ENCODE data around the gene CCDC187.
"Not testable (repeated sequence)": the region's sequence is repeated elsewhere in the genome, so short reads cannot be mapped to it uniquely, and the experiment has no call there.

Gene CCDC187

DNA sequence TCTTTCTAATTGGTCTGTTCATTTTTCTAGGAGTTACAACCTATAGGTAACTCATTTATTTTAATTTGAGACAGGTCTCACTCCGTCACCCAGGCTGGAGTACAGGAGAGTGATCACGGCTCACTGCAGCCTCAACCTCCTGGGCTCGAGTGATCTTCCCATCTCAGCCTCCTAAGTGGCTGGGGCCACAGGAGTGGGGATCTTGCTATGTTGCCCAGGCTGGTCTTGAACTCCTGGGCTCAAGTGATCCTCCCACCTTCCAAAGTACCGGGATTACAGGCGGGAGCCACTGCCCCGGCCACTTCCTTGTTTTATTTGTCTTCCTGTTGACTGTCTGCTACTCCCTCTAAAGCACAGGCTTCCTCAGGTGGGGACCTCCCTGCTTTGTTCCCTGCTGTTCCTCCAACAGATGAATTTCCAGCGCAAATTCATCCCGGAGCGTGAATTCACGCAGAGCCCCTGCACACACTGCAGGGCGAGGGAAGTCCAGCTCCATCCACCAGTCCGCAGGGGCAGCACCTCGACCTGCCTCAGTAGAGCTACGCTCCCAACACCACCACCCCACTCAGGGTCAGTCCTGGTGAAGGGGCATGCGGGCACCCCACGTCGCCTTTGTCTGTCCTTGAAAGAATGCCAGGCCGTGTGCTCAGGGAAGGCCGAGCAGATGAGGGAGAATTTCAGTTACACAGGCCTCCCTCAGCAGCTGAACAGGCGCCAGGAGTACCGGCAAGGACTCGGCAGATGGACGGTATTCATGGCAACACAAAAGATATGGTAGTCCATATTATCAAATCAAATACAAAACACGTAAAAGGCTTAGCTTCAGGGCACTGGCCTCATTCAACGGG is 64.5 kb downstream of the CCDC187 start:
- DNase-seq (ENCODE audit: low spot score), result peak; percentile 20

DNA sequence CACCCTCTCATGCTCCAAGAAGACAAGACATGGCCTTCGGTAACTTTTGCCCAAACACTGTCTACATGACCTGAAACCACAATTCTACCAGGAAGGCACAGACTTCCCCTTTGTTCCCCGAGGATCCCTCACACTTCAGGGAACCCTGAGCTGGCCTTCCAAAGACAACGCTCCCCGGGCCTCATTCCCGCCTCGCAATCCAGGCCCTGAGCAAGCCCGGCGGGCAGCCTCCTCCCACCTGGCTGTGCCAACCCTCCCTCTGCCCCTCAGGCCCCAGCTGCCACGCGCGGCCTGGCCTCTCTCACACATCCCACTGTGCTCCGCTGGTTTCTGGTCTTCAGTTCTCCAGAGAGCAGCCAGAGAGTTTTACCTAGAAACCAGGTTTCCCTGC is 65.6 kb downstream of the CCDC187 start:
- DNase-seq (ENCODE audit: low spot score), result peak; percentile 26

DNA sequence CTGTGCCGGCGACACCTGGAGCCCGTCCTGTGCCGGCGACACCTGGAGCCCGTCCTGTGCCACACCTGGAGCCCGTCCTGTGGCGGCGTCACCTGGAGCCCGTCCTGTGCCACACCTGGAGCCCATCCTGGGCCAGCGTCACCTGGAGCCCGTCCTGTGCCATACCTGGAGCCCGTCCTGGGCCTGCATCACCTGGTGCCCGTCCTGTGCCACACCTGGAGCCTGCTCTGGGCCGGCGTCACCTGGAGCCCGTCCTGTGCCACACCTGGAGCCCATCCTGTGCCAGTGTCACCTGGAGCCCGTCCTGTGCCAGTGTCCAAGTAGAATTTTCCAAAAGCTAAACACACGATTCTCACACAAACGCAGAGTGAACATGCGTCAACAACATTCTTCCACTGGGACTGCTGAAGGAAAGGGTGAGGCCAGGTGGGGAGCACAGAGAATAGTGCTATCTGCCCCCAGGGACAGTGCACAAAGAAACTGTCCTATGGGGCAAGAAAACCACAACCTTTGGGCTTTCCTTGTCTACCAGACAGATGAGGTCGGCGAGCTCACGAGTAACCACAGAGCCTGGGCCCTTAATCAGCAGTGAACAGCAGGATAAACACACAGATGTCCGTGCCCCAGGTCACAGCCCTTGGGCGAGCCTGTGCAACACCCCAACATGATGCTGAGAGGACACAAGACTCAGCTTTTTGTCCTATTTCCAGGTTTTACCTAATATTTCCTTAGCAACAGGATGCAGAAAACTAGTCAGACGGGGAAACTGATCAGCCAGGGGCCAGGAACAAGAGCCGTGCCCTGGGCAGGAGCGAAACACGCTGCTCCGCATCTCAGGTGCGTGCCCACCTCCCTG is 66.2 kb downstream of the CCDC187 start:
- DNase-seq (ENCODE audit: low spot score), result peak; percentile 85

DNA sequence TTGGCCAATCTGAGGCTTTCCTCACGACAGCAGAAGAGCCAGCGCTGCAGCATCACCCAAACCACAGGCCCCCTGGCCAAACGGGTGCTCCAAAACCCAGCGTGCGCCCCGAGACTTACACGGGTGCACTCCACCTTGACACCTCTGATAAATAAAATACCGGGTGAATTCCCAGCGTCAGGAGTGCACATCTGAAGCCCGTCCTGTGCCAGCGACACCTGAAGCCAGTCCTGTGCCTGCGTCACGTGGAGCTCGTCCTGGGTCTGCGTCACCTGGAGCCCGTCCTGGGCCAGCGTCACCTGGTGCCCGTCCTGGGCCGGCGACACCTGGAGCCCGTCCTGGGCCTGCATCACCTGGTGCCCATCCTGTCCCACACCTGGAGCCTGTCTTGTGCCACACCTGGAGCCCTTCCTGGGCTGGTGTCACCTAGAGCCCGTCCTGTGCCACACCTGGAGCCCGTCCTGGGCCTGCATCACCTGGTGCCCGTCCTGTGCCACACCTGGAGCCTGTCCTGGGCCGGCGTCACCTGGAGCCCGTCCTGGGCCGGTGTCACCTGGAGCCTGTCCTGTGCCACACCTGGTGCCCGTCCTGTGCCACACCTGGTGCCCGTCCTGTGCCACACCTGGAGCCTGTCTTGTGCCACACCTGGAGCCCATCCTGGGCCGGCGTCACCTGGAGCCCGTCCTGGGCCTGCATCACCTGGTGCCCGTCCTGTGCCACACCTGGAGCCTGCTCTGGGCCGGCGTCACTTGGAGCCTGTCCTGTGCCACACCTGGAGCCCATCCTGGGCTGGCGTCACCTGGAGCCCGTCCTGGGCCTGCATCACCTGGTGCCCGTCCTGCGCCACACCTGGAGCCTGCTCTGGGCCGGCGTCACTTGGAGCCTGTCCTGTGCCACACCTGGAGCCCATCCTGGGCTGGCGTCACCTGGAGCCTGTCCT is 67.2 kb downstream of the CCDC187 start:
- DNase-seq (ENCODE audit: low spot score), result not testable (repeated sequence)

DNA sequence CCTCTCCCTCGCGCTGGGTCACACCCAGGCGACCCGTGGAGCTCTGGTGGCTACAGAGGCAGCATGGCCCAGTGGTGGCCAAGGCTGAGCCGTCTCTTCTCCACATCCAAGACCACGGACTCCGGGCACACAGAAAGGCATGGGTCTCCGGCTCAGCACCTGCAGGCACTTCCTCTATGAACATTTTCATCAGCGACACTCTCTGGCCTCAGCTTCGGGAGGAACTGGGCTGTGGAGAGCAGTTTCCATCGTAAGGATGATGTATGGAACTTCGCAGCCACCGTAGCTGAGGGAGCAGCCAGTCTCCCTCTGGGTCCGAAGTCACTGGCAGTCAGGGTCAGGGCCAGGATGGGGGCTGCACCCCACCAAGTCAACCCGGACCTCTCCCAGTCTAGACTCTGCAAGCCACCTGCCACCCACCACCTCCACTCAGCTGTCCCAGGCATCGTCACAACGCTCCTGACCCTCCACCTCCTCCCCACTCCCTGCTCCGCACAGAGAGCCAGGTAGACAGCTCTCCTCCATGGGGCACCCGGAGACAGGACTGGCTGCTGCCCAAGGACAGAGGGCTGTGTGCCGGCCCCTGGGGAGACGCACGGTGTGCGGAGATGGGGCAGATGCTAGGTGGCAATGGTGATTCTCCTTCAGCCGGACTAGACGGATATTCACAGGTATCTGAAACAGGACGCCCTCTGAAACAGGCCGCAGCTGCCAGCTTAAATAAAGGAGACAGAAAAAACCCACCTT is 68.0 kb downstream of the CCDC187 start:
- DNase-seq (ENCODE audit: low spot score), result no peak

DNA sequence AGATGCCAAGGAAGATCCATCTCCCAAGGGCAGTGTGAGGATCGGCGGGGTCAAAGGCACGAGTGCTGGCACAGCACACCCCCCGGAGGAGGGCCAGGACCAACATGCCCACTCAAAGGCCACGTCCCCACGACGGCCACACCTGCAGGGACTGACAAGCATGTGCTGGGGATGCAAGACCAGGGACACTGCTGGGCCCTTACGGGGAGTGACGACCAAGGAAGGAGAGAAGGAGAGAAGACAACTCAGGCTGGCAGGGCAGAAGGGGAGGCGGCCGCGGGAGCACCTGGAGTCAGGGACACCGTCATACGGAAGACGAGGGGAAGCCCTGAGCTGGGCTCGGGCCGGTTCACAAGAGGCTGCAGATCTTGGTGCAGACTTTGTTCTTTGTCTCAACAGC is 68.7 kb downstream of the CCDC187 start:
- no peak for DNase-seq (ENCODE audit: low spot score)

DNA sequence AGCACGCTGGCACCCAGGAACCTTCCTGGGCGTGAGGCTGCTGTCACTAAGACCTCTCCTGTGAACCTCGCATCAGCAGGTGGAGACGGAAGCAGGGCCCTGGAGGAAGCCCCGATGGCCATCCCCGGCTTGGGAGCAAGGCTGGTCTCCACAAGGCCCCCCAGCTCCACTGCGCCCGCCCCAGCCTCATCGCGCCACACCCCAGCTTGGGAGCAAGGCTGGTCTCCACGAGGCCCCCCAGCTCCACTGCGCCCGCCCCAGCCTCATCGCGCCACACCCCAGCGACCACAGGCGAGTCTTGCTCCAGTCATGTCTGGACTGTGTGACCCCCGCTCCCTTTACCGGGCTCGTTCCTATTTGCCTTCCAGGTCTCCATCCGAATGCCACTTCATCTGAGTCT is 69.3 kb downstream of the CCDC187 start:
- DNase-seq (ENCODE audit: low spot score), result no peak

DNA sequence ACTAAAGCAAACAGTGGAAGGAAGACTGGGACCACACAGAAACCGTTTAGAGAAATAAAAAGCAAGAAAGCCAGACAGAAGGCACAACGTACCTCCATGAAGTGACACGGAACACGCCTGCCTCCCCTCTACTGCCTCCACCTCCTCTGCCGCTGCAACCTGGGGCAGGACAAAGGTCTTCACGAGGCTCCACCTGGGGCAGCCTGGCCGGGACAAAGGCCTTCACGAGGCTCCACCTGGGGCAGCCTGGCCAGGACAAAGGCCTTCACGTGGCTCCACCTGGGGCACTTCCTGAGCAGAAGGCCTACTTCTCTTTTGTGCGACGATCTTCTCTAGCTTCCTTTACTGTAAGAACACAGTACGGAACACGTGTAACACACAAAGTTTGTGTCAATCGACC is 70.0 kb downstream of the CCDC187 start:
- DNase-seq (ENCODE audit: low spot score), result no peak

DNA sequence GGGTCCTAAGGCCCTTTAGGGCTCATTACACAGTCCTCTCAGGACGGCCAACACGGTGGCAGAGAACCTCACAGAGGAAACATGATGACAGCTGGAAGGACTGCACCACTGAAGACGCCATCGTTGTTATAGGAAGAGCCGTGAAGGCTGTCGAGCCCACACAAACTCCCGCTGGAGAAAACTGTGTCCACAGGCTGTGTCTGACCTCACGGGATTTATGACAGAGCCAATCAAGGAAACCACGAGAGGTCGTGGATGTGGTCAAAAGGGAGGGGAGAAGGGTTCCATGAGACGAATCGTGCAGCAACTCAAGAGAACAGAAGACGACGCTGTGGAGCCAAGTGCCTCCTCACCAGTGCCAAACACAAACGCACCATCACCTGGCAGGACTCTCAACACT is 70.5 kb downstream of the CCDC187 start:
- peak; percentile 38 for DNase-seq (ENCODE audit: low spot score)

DNA sequence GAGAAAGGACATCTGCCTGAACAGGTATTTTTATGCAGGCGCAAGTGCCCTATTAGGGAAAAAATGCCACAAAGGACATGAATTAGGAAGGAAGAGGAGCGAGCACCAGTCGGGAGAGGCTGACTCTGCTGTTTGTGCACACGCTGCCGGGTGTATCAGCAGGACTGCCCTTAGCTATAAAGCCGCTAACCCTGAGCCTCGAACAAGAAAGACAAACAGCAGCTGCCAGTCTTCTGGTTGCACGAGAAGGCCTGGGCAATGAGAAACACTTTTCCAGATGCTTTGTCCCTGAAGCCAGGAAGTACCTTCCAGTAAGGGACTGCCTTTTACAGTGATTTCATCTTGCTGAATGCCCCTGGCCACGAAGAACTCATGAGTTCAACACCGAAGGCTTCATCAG is 70.9 kb downstream of the CCDC187 start:
- no peak for DNase-seq (ENCODE audit: low spot score)

DNA sequence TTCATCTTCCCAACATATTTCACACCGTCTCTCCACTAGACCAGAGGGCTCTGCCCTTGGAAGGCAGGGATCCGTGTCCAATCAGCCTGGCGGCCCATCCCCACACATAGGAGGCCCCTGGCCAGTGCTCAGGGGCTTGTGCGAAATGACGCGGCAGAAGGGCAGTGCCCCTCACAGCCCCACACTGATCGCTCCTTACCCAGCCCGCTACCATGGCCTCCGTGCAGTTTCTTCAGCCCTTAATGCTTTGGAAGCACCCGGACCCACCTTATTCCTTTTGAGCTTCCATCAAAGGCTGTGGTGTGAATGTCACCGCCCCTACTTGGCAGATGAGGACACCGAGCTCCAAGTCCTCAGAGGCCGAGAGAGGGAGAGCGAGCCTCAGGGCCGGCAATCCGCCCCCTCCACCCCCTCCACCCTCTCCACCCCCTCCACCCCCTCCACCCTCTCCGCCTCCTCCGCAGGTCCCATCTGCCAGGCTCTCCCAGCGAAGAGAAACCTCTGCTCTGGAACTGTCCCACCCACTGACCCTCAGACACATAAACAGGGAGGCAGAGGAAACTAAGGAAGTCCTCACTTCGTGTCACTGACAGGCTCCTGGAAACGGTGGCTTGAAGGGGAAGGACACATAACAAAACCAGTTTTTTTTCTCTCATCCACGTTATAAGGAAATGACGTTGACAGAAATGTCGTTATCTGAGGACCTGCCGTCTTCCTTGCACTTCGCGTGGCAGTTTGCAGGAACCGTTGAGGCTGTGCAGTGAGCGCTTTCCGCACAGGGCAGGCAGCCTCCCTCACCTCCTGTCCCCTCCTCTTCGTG is 72.2 kb downstream of the CCDC187 start:
- DNase-seq (ENCODE audit: low spot score), result peak; percentile 78

DNA sequence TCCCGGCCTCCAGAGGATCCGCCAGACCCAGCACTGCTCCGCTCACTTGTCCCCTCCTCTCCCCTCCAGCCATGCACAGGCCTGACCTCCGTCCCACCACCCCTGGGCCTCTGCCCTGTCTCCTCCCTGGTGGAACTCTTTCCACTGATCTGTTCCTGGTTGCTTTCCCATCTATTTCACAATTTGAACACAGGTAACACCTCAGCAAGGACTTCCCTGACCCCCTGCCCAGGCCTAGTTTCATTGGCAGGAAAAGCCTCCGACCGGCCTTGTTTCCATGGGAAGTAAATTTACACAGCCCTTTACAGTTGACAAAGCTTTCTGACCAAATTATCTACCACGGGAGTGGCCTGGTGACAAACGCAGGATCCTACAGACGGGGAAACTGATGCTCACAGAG is 73.1 kb downstream of the CCDC187 start:
- no peak for DNase-seq (ENCODE audit: low spot score)

DNA sequence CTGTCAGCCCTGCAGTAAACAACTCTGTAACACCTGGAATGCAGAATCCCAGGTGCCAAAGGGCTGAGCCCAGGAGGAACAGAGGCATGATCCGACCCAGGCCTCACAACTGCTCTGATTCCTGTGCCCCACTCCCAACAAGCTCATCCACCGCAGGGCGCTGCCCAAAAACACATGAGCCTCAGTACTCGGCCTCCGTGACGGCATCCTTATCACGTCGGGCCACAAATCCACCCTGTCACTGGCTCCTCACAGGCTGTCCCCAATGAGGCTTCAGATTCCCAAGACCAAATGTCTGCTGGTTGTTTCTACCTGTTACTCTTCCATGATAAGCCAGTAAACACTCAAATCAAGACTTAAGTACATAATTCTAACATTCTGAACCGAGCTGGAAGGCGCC is 73.5 kb downstream of the CCDC187 start:
- peak; percentile 89 for DNase-seq (ENCODE audit: low spot score)

DNA sequence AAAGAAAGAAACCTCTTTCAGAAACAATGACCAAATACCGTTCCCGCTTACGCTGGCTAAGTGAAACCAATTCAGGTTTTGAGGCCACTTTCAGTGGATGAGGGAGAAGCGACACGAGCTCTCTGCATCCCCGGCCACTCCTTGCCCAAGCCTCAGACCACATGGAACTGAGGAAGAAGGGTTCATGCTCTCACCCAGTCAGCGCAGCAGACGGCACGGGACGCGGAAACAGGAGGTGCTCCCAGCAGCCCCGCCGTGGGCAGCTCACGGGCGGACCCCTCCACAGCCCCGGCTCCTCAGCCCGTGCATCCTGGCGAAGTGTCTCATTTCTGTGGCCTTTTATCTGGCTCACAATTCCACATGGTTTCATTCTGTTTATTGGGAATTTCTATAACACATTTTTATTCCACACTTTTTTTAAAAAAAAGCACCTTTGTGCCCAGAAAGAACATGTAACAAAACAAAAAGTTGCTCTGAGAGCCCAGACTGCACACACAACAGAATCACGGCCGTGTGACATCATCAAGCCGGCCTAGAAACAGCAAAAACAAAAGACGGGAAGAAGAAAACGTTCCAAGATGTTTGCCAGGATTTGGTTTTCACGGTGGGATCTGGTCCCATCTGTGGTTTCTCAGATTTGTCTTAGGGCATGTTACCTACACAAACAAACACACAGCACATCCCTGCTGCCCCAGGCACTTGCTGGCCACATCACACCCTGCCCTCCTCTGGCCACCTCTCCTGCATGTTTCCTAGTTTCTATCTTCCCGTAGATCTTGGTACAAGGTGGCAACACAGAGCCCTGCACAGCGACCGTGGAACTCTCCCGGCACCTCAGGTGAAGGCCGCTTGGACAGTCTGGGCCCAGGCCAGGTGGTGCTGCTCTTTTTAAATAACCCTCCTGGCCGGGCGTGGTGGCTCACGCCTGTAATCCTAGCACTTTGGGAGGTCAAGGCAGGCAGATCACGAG is 74.5 kb downstream of the CCDC187 start:
- no peak for DNase-seq (ENCODE audit: low spot score)

DNA sequence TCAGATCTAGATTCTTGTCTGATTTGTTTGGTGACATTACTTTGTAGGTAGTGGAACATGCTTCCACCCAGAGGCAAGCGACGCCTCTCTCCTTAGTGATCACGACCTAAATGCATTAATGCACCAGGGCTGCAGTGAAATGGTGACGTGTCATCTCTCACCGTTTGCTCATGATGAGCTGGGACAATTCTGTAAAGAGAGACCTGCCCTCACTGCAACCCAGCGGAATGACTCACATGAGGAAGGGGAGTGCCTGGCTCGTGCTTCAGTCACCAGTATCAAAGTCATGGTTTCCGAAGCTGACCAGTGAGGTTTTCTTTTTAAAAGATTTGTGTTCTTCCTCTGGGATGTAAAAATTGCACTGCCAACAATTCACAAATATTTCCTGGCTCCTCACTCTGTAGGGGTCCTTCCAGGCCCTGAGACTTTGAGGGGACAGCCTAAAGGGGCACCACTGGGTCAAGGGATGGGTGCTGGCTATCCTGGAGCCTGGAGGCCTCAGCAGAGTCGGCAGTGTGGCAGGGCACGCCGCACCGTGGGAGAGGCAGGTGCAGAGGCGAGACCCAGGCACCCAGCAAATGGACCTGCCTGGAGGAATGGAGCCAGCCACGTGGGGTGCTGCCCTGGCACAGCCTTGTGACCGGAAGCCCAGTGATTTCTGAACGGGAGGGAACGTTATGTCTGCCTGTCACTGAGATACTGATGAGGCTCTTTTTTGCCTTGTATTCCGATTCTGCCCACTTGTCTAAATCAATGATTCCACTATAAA is 75.6 kb downstream of the CCDC187 start:
- DNase-seq (ENCODE audit: low spot score), result no peak

DNA sequence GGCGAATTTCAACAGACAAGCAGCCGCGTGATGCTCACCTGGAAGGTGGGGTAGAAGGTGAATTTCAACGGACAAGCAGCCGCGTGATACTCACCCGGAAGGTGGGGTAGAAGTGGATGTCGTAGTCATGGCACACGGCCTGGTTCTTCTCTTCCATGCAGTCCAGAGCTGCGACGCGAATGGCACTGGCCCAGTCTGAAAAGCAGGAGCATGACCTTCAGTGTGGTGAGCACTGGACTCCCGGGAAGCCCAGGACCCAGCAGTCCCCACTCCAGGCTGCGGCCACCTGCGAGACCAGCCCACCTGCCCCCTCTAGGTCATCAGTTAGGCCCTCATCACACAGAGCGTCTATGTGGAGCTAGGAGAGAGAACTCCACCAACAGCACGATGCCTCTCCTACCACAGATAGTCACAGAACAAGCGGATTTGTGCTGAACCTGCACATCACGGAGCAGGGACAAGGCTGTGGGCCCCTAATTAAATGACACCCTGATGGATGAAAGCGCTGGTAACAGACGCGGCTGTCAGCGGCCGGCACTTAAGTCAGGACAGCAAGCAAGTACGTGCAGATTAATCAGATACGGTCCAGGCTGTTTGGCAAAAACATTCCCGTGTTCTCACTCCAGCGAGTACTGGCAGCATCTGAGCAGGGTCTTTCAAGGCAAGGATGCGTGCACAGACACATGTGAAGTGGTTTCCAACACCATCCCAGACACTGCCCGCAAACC is 77.0 kb downstream of the CCDC187 start:
- DNase-seq (ENCODE audit: low spot score), result no peak

DNA sequence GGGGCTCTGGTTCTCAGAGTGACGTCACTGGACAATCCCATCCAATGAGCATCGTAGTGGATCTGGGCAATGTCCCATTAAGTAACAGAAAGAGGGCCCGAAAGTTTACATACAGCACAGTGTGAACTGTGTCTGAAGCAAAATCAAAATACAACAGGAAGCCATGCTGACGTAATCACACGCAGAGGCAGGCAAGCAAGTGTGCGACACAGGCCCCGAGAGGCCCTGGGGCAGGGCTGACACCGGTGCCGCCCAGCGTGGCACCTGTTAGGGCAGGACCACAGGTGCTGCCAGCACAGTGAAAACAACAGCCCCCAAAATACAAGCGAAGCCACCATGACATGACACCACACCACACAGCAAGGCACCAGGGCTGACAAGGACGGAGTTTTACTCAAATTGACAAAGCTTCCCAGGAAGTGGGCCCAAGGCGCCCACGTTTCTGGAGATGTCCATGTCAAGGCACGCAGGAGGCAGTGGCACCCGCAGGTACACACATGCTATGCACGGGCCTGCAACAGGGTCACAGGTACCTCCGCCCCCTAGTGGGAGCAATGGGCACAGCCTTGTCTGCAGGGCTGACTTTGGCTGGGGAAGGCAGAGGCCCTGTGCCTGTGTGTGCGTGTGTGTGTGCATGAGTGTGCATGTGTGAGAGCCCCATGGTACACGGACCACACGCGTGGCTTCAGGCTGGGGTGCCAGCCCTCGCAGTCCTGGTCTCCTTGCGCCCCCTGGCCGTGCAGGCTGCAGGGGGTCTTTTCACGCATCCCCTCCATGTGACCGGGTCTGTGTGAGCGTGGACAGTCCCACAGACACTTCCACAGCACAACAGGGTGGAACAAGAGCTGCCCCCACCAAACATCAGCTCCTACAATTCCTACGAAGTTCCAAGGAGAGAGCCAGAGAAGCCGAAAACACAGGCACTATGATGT is 77.9 kb downstream of the CCDC187 start:
- peak; percentile 82 for DNase-seq (ENCODE audit: low spot score)
